MM.1S (cell line): ENCODE data around the gene SH3TC1.

Experiments
- DNase-seq: peaks from one replicate; pipeline ENCODE4 v3.0.0-alpha.2; 2015
- H2AFZ ChIP-seq: fragments of 300-600 bp; sonication (generic); 2 replicates; pipeline ENCODE4 v1.6.0; 2016; ENCODE audit warnings: antibody characterized with exemption, low read length
- H3F3A ChIP-seq: fragments of 300-600 bp; sonication (generic); 2 replicates; pipeline ENCODE4 v1.6.1; 2016; ENCODE audit warnings: mild to moderate bottlenecking, antibody characterized with exemption, low read length, moderate library complexity, mixed read lengths; ENCODE audit not compliant: insufficient read depth
- H3K27ac ChIP-seq: fragments of 300-600 bp; sonication (generic); 2 replicates; pipeline ENCODE4 v1.5.1; 2016; ENCODE audit warnings: mild to moderate bottlenecking, low read length
- H3K27me3 ChIP-seq: fragments of 300-600 bp; sonication (generic); replicated peaks from 2 replicates; pipeline ENCODE4 v1.6.0; 2016; ENCODE audit warnings: low read length; ENCODE audit not compliant: insufficient read depth
- H3K36me3 ChIP-seq: fragments of 300-600 bp; sonication (generic); replicated peaks from 2 replicates; pipeline ENCODE4 v1.6.1; 2016; ENCODE audit warnings: mild to moderate bottlenecking, low read length, mixed read lengths; ENCODE audit not compliant: insufficient read depth
- H3K4me1 ChIP-seq: fragments of 300-600 bp; sonication (generic); 2 replicates; pipeline ENCODE4 v1.6.1; 2016; ENCODE audit warnings: low read length, mixed read lengths
- H3K4me2 ChIP-seq: fragments of 300-600 bp; sonication (generic); 2 replicates; pipeline ENCODE4 v1.6.0; 2016; ENCODE audit warnings: low read depth, low read length
- H3K4me3 ChIP-seq: fragments of 300-600 bp; sonication (generic); 2 replicates; pipeline ENCODE4 v1.5.1; 2016; ENCODE audit warnings: low read length, mixed read lengths
- H3K79me2 ChIP-seq: fragments of 300-600 bp; sonication (generic); 2 replicates; pipeline ENCODE4 v1.6.1; 2016; ENCODE audit warnings: mixed run types, low read length, mixed read lengths
- H3K9ac ChIP-seq: fragments of 300-600 bp; sonication (generic); 2 replicates; pipeline ENCODE4 v1.6.1; 2016; ENCODE audit warnings: low read length, mixed read lengths
- H3K9me2 ChIP-seq: fragments of 300-600 bp; sonication (generic); replicated peaks from 2 replicates; pipeline ENCODE4 v1.6.1; 2016; ENCODE audit warnings: mild to moderate bottlenecking, low read length, mixed read lengths; ENCODE audit not compliant: insufficient read depth
- H3K9me3 ChIP-seq: fragments of 300-600 bp; sonication (generic); replicated peaks from 2 replicates; pipeline ENCODE4 v1.6.1; 2016; ENCODE audit warnings: mild to moderate bottlenecking, low read length, mixed read lengths; ENCODE audit not compliant: insufficient read depth
- H4K20me1 ChIP-seq: fragments of 300-600 bp; sonication (generic); 2 replicates; pipeline ENCODE4 v1.6.1; 2016; ENCODE audit warnings: mild to moderate bottlenecking, low read length, moderate library complexity, mixed read lengths; ENCODE audit not compliant: insufficient read depth
- CTCF ChIP-seq: fragments of 300-600 bp; sonication (generic); IDR thresholded peaks from 2 replicates; pipeline ENCODE4 v1.5.1; 2016; ENCODE audit warnings: antibody characterized with exemption, low read length, mixed read lengths
- EZH2 ChIP-seq: fragments of 300-600 bp; sonication (generic); optimal IDR thresholded peaks from 2 replicates; pipeline ENCODE3; 2017; ENCODE audit warnings: low read depth, mild to moderate bottlenecking, antibody characterized with exemption, low read length, mixed read lengths
- EZH2phosphoT487 ChIP-seq: fragments of 300-600 bp; sonication (generic); IDR thresholded peaks from 2 replicates; pipeline ENCODE4 v1.6.1; 2018; ENCODE audit warnings: antibody characterized with exemption, low read length

The SH3TC1 gene

GRCh38 chr4:8191136-8191747, 7.8 kb upstream of the SH3TC1 start:
- H3K27ac ChIP-seq: peak overlapping the region; percentile 77
- no peaks in the 10 kb centered on the region for H3K79me2 ChIP-seq
- H3K9me3 ChIP-seq: no peaks in the 10 kb centered on the region
- peak overlapping the region; percentile 62; the same call in 1 of the 2 replicates for H2AFZ ChIP-seq
- H3K4me2 ChIP-seq: peak overlapping the region; percentile 15; the same call in 1 of the 2 replicates
- H3F3A ChIP-seq: peaks cover 7% of the 10 kb centered on the region; the same call in 1 of the 2 replicates
- peak; percentile 63 for DNase-seq
- H3K36me3 ChIP-seq: no peaks in the 10 kb centered on the region
- H3K9ac ChIP-seq: peak overlapping the region; percentile 27; the same call in 1 of the 2 replicates
- H4K20me1 ChIP-seq: no peaks in the 10 kb centered on the region
- peaks cover 12% of the 10 kb centered on the region for H3K4me1 ChIP-seq
- no peak for TF ChIP-seq EZH2phosphoT487
- TF ChIP-seq EZH2: no peak
- TF ChIP-seq CTCF: no peak
- peaks cover 41% of the 10 kb centered on the region for H3K27me3 ChIP-seq
- no peak overlapping the region for H3K4me3 ChIP-seq
- no peaks in the 10 kb centered on the region for H3K9me2 ChIP-seq

- Histone ChIP-seq H3K9ac (no peak overlapping the region), H3K4me1 (peaks cover 12% of the 10 kb centered on the region), H3K27me3 (peaks cover 30% of the 10 kb centered on the region), H3K4me2 (no peak overlapping the region), H3K4me3 (no peak overlapping the region), H2AFZ (no peak overlapping the region), H4K20me1 (no peaks in the 10 kb centered on the region), H3K79me2 (no peaks in the 10 kb centered on the region), H3K27ac (no peak overlapping the region), H3K9me2 (no peaks in the 10 kb centered on the region), H3K9me3 (no peaks in the 10 kb centered on the region), H3K36me3 (no peaks in the 10 kb centered on the region), H3F3A (peaks cover 7% of the 10 kb centered on the region; the same call in 1 of the 2 replicates)
- TF ChIP-seq EZH2: no peak
- TF ChIP-seq CTCF: peak; percentile 37
- no peak for TF ChIP-seq EZH2phosphoT487
- DNase-seq: peak; percentile 69
Observed at GRCh38 chr4:8192748-8193738, 6.0 kb upstream of the SH3TC1 start.

- Histone ChIP-seq H3K4me1 (peaks cover 15% of the 10 kb centered on the region), H3K9me2 (no peaks in the 10 kb centered on the region), H2AFZ (no peak overlapping the region), H3K36me3 (no peaks in the 10 kb centered on the region), H3K4me3 (no peak overlapping the region), H3K27me3 (peaks cover 24% of the 10 kb centered on the region), H3K79me2 (no peaks in the 10 kb centered on the region), H3F3A (peaks cover 7% of the 10 kb centered on the region; the same call in 1 of the 2 replicates), H3K4me2 (no peak overlapping the region), H4K20me1 (no peaks in the 10 kb centered on the region), H3K27ac (no peak overlapping the region), H3K9ac (no peak overlapping the region), H3K9me3 (no peaks in the 10 kb centered on the region)
- TF ChIP-seq EZH2 (no peak), EZH2phosphoT487 (no peak), CTCF (no peak)
- no peak for DNase-seq
Observed at GRCh38 chr4:8194306-8195242, 4.5 kb upstream of the SH3TC1 start.
